ENCODE results near the gene IGSF9B. TPM values are rescaled to one million over a fixed set of nuclear protein-coding genes. Genes with fewer than 3 reads are reported as not detected.

The IGSF9B gene
- total and polyA plus RNA-seq, 2 experiments from 2014 or later, result 0.30 to 0.65 TPM

GRCh38 chr11:133902506-133902905 lies 54.3 kb downstream of the IGSF9B start:
- Histone ChIP-seq H4K20me1 (ENCODE audit: insufficient read depth, poor library complexity, severe bottlenecking) (no peaks in the 10 kb centered on the region), H3K4me1 (ENCODE audit: insufficient read depth) (no peaks in the 10 kb centered on the region), H3K4me3 (no peak overlapping the region), H3K9me3 (ENCODE audit: low read depth) (no peaks in the 10 kb centered on the region), H3K36me3 (replicated peaks; ENCODE audit: insufficient read depth, low read depth) (no peaks in the 10 kb centered on the region), H3K79me2 (no peaks in the 10 kb centered on the region), H3K4me2 (no peak overlapping the region), H3K9me2 (replicated peaks; ENCODE audit: insufficient read depth) (no peaks in the 10 kb centered on the region), H3K27me3 (no peaks in the 10 kb centered on the region), H2AFZ (no peak overlapping the region), H3K27ac (no peak overlapping the region)
- DNase-seq (ENCODE audit: low spot score), result no peak
- no peak for TF ChIP-seq EZH2phosphoT487 (IDR thresholded peaks at IDR 0.05; ENCODE audit: low read depth, severe bottlenecking, unreplicated experiment)
- no peak for TF ChIP-seq EZH2 (IDR thresholded peaks at IDR 0.05; ENCODE audit: borderline replicate concordance)
- no peak for TF ChIP-seq CTCF (IDR thresholded peaks at IDR 0.05; ENCODE audit: poor library complexity)
- 97% methylated on average over 4 of the region's 4 CpGs for WGBS (ENCODE audit: low lambda C conversion rate, missing lambda C conversion rate)

- no peaks in the 10 kb centered on the region for H4K20me1 ChIP-seq (ENCODE audit: insufficient read depth, poor library complexity, severe bottlenecking)
- no peak overlapping the region for H3K4me3 ChIP-seq
- no peaks in the 10 kb centered on the region for H3K4me1 ChIP-seq (ENCODE audit: insufficient read depth)
- no peak overlapping the region for H2AFZ ChIP-seq
- no peak for DNase-seq (ENCODE audit: low spot score)
- WGBS (ENCODE audit: low lambda C conversion rate, missing lambda C conversion rate), result 98% methylated on average over 3 of the region's 3 CpGs
- H3K36me3 ChIP-seq (replicated peaks; ENCODE audit: insufficient read depth, low read depth), result no peaks in the 10 kb centered on the region
- H3K9me3 ChIP-seq (ENCODE audit: low read depth), result no peaks in the 10 kb centered on the region
- H3K27me3 ChIP-seq, result no peaks in the 10 kb centered on the region
- TF ChIP-seq CTCF (IDR thresholded peaks at IDR 0.05; ENCODE audit: poor library complexity), result no peak
- TF ChIP-seq EZH2 (IDR thresholded peaks at IDR 0.05; ENCODE audit: borderline replicate concordance), result no peak
- no peaks in the 10 kb centered on the region for H3K9me2 ChIP-seq (replicated peaks; ENCODE audit: insufficient read depth)
- no peak overlapping the region for H3K4me2 ChIP-seq
- no peak overlapping the region for H3K27ac ChIP-seq
- no peaks in the 10 kb centered on the region for H3K79me2 ChIP-seq
Measured at GRCh38 chr11:133901999-133902398, 54.8 kb downstream of the IGSF9B start.

GRCh38 chr11:133901316-133901715 lies 55.5 kb downstream of the IGSF9B start:
- Histone ChIP-seq H3K4me2 (no peak overlapping the region), H3K4me3 (no peak overlapping the region), H3K4me1 (ENCODE audit: insufficient read depth) (no peaks in the 10 kb centered on the region), H3K9me3 (ENCODE audit: low read depth) (no peaks in the 10 kb centered on the region), H4K20me1 (ENCODE audit: insufficient read depth, poor library complexity, severe bottlenecking) (no peaks in the 10 kb centered on the region), H2AFZ (no peak overlapping the region), H3K27ac (no peak overlapping the region), H3K9me2 (replicated peaks; ENCODE audit: insufficient read depth) (no peaks in the 10 kb centered on the region), H3K27me3 (no peaks in the 10 kb centered on the region), H3K36me3 (replicated peaks; ENCODE audit: insufficient read depth, low read depth) (no peaks in the 10 kb centered on the region), H3K79me2 (no peaks in the 10 kb centered on the region)
- no peak for TF ChIP-seq EZH2phosphoT487 (IDR thresholded peaks at IDR 0.05; ENCODE audit: low read depth, severe bottlenecking, unreplicated experiment)
- TF ChIP-seq CTCF (IDR thresholded peaks at IDR 0.05; ENCODE audit: poor library complexity), result no peak
- no peak for TF ChIP-seq EZH2 (IDR thresholded peaks at IDR 0.05; ENCODE audit: borderline replicate concordance)
- DNase-seq (ENCODE audit: low spot score), result no peak
- 94% methylated on average over 7 of the region's 7 CpGs for WGBS (ENCODE audit: low lambda C conversion rate, missing lambda C conversion rate)
